GM13976 (cell line): Measurements from ENCODE around the gene TBC1D22A.

Source experiments
- DNase-seq: peaks from one replicate; pipeline ENCODE4 v3.0.0; 2012; ENCODE audit warnings: low spot score
- CTCF ChIP-seq: IDR thresholded peaks from 2 replicates; pipeline ENCODE4 v1.5.1; 2012; ENCODE audit warnings: borderline replicate concordance, mild to moderate bottlenecking; ENCODE audit not compliant: insufficient read depth; ENCODE audit errors: extremely low read depth, missing control alignments, control extremely low read depth
- in situ Hi-C: fragments of 300-500 bp; cut with MboI; formaldehyde crosslinking; loops from one replicate; pipeline ENCODE4 v1.12.0; 2022; ENCODE audit warnings: low sequenced_read_pairs, mixed read lengths, inconsistent platforms; ENCODE audit not compliant: unreplicated experiment

The TBC1D22A gene

GRCh38 chr22:46737105-46737975 lies 25.1 kb upstream of the TBC1D22A start:
- in situ Hi-C loops, result no loop called here
- DNase-seq, result peak; percentile 74
- TF ChIP-seq CTCF, result no peak

GRCh38 chr22:46737976-46738646 lies 24.3 kb upstream of the TBC1D22A start, which contains the start of gene CERK:
Gene CERK, minus strand, starts transcription at chr22:46738252. Its CDS starts 104 bp downstream, at chr22:46738148.
- in situ Hi-C loops, result no loop called here
- no peak for TF ChIP-seq CTCF
- peak; percentile 88 for DNase-seq

- TF ChIP-seq CTCF, result no peak
- in situ Hi-C loops, result no loop called here
- DNase-seq, result no peak
Measured at GRCh38 chr22:46738647-46739093, 23.8 kb upstream of the TBC1D22A start.

GRCh38 chr22:46739094-46739870 lies 23.2 kb upstream of the TBC1D22A start:
- peak; percentile 46 for TF ChIP-seq CTCF
- in situ Hi-C loops, result no loop called here
- DNase-seq, result no peak

GRCh38 chr22:46740910-46741780 lies 21.3 kb upstream of the TBC1D22A start:
- no peak for DNase-seq
- in situ Hi-C loops, result no loop called here
- TF ChIP-seq CTCF, result no peak

- TF ChIP-seq CTCF, result no peak
- in situ Hi-C loops, result no loop called here
Measured at GRCh38 chr22:46741974-46742519, 20.4 kb upstream of the TBC1D22A start.

More at GRCh38 chr22:46741974-46742519, 20.4 kb upstream of the TBC1D22A start:
- no peak for DNase-seq
